Subcutaneous adipose tissue (tissue), 4 donors: Measurements from ENCODE around the gene ACTN4. TPM values are rescaled to one million over a fixed set of nuclear protein-coding genes. Genes with fewer than 3 reads are reported as not detected.

Experiments
- total RNA-seq, 4 donors: library from RNA; depleted of rRNA; stranded (reverse); fragments of >200 nt; gene quantifications; one replicate each; pipeline ENCODE4 v1.1.0, GENCODE V29; 2016
- TF ChIP-seq, protein P1 (sequence below): fragments of 450-650 bp; IDR thresholded peaks from one replicate; pipeline ENCODE4 v1.5.1; 2016; ENCODE audit warnings: low read depth, mild to moderate bottlenecking, control low read depth, antibody characterized with exemption, moderate library complexity

The ACTN4 gene
- total RNA-seq, 4 donors from 2014 or later = 179 to 258 (median 186) TPM

DNA sequence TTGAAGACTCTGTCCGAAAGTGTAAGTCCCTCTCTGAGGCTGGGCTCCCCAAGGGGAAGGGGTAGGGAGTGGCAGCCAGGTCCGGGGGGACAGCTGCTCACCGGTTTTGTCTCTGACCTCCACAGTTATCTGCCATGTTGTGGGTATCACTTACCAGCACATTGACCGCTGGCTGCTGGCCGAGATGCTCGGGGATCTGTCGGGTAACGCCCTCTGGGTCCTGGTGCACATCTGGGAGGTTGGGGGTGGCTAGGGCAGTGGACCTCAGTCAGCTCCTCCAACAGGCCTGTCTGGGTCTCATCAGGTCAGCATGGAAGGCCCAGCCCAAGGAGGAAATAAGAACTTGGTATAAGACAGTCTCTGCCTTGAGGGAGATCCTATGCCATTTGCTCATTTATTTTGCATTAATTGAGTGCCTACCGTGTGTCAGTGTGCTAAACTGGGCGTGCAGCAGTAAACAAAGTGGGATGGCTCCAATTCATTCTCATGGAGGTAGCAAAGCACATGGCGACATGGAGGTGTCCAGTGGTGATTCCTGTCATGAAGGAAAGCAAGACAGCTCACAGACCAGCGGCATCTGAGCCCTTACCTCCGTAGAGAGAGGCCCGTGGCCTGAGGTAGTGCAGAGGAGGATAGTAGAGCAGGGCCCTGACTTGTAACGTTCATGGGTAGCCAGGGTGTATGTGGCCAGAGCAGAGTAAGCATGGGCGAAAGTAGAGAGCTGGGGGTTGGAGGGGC is 14.8 kb upstream of the ACTN4 start:
- TF ChIP-seq, protein P1, sequence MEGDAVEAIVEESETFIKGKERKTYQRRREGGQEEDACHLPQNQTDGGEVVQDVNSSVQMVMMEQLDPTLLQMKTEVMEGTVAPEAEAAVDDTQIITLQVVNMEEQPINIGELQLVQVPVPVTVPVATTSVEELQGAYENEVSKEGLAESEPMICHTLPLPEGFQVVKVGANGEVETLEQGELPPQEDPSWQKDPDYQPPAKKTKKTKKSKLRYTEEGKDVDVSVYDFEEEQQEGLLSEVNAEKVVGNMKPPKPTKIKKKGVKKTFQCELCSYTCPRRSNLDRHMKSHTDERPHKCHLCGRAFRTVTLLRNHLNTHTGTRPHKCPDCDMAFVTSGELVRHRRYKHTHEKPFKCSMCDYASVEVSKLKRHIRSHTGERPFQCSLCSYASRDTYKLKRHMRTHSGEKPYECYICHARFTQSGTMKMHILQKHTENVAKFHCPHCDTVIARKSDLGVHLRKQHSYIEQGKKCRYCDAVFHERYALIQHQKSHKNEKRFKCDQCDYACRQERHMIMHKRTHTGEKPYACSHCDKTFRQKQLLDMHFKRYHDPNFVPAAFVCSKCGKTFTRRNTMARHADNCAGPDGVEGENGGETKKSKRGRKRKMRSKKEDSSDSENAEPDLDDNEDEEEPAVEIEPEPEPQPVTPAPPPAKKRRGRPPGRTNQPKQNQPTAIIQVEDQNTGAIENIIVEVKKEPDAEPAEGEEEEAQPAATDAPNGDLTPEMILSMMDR = no peak

DNA sequence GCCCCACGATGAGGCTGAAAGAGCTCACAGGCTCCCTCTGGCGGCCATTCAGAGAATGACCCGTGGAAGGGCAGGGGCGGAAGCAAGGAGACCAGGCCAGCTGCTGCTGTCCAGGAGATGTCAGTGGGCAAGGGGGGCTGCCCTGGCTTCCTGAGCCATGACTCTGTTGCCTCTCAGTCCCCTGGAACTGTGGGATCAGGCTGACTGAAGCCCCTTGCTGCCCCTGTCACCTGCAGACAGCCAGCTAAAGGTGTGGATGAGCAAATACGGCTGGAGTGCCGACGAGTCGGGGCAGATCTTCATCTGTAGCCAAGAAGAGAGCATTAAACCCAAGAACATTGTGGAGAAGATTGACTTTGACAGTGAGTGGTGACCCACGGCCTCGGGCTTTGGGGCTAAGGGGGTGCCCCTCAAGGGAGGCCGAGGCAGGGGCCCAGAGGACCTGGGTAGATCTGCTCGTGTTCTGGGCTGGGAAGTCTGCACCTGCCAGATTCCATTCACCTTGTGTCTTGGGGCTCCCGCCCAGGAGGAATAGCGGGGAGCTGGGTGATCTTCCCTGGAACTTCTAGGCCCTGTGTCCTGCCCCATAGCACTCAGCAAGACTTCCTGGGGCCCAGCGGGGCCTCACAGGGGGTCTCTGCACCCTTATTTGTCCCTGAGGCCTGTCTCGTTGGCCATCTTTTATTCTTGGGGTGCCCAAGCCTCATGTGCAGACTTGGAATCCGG is 12.5 kb upstream of the ACTN4 start:
- TF ChIP-seq, protein P1 = no peak

DNA sequence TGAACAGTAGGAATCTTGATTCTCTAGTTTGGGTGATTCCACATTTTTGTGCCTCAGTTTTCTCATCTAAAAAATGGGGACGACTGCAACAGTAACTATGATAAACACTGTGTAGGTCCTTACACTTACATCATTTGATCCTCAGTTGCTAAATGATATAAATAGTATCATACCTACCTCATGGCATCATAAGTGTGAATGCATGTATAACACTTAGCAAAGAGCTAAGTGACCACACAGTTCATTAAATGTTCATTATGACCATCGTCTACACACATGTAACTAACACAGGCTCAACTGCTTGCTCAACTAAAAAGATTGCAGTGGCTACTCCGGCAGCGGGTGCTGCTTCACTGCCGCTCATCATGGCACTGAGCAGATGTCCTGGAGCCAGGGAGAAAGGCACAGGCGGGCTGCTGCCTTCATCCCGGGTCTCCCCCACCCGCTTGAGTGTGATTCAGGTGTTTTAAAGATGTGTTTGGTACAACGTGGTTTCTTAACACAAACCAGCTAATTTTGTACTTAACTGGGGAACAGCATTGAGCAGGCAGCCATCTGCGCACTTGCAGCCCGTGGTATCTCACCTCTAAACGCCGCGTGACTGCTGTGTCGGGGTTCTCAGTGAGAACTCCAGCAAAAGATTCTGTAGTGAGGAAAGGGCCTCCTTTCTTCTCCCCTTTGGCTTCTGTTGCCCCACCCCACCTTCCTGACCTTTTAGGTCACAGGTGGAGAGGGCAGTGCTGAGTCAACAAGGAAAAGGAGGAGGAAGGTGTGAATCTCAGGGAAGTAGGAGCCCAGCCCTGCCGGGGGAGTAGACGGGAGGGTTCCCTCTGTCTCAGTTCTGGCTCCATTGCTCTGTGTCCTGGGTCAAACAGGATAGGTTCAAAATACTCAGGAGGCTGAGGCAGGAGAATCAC is 11.7 kb upstream of the ACTN4 start:
- TF ChIP-seq, protein P1 = no peak

DNA sequence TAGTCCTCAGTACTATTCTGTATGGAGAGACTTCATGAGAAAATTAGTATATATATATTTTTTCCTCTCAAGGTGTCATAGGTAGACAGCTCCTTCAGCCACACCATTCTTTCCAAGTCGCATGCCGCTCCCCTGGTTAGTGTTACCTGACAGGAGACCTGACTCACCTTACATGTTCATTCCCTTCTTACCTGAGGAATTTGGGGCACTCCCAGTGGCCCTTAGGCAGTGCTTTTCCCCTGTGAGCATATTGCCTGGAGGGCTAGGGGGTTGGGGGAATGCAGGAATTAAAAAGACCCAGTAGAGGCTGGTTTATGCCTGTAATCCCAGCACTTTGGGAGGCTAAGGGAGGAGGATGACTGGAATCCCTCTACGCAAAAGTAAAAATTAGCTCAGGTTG is 9.0 kb upstream of the ACTN4 start:
- TF ChIP-seq, protein P1 = no peak

DNA sequence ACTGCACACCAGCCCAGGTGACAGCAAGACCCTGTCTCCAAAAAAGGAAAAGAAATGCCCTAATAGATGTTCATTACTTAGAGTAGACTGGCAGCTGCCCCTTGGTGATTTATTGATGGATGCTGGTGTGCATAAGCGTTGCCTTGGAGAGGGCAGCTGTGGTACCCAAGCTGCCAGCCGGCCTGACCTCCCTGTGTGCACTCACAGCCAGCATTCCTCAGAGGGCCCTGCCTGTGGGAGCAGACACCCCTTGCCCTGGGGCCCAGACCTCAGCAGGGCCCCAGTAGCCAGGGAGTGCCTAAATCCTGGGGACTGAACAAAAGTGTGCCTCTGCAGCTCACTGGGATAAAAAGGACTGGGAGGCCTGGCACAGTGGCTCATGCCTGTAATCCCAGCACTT is 7.8 kb upstream of the ACTN4 start:
- TF ChIP-seq, protein P1 = no peak

DNA sequence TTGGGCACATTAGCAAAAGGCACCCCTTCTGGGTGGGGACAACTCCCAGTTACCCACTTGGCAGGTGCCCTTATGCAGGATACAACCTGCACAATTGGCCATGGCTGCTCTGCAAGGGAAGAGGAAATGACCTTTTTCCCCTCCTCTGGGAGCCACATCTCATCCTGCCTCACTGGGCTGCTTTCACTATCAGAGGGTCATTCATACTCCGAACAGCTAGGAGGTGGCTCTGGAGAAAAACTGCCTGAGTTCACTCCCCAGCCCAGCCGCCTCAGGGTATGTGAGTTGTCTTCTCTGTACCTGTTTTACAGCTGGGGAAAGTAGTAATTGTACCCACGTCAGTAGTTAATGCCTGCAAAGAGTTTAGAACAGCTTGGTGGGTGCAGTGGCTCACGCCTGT is 7.1 kb upstream of the ACTN4 start:
- TF ChIP-seq, protein P1 = no peak
